Uterus (tissue), 4 donors: ENCODE measurements around the gene KRTAP2-2. TPM values are rescaled to one million over a fixed set of nuclear protein-coding genes. Genes with fewer than 3 reads are reported as not detected.
"Not testable (repeated sequence)": the region's sequence is repeated elsewhere in the genome, so short reads cannot be mapped to it uniquely, and the experiment has no call there.

ENCODE experiments used
- DNase-seq, 2 donors: peaks; one replicate each; pipeline ENCODE4 v3.0.0-alpha.2; 2019 to 2020
- H3K27ac ChIP-seq, 2 donors: fragments of 200-600 bp; sonication (generic); 1 replicate in 1 of 2; 2 replicates in 1 of 2; pipeline ENCODE4 v1.5.1; 2016 to 2018
- H3K27me3 ChIP-seq, 2 donors: fragments of 200-600 bp; sonication (generic); one replicate each; pipeline ENCODE4 v1.5.1; 2018 to 2019; ENCODE audit warnings: control low read depth in 1 of 2
- H3K36me3 ChIP-seq, 2 donors: fragments of 200-600 bp; sonication (generic); one replicate each; pipeline ENCODE4 v1.5.1; 2019; ENCODE audit warnings: control low read depth in 1 of 2
- H3K4me1 ChIP-seq, 2 donors: fragments of 200-600 bp; sonication (generic); one replicate each; pipeline ENCODE4 v1.5.1; 2018 to 2019; ENCODE audit warnings: control low read depth in 1 of 2
- H3K4me3 ChIP-seq, 2 donors: fragments of 200-600 bp; sonication (generic); 1 replicate in 1 of 2; 2 replicates in 1 of 2; pipeline ENCODE4 v1.5.1; 2018 to 2019; ENCODE audit warnings: mild to moderate bottlenecking in 1 of 2
- H3K9me3 ChIP-seq, 2 donors: fragments of 200-600 bp; sonication (generic); one replicate each; pipeline ENCODE4 v1.5.1; 2019; ENCODE audit warnings: control low read depth in 1 of 2
- POLR2A ChIP-seq, 2 donors: fragments of 450-650 bp; IDR thresholded peaks; one replicate each; pipeline ENCODE4 v1.6.1; 2016; ENCODE audit warnings: antibody characterized with exemption in 2 of 2, mild to moderate bottlenecking in 1 of 2, moderate library complexity in 1 of 2
- intact Hi-C: fragments of 100-400 bp; cut with DNase I; formaldehyde crosslinking; loops from one replicate; pipeline ENCODE4 v1.15.1; 2023; ENCODE audit warnings: low total_unique reads
- total RNA-seq, 4 donors: library from RNA; depleted of rRNA in 3 of 4; stranded (reverse); fragments of >200 nt in 3 of 4; gene quantifications; one replicate each; pipeline versions ENCODE4 v1.1.0 to v1.2.4, GENCODE V29; 2014 to 2023
- TF ChIP-seq, protein P1 (sequence below), 4 experiments: fragments of 200-600 bp in 2 of 4; fragments of 450-650 bp in 2 of 4; sonication (generic) in 2 of 4; IDR thresholded peaks; one replicate each; pipeline ENCODE4 v1.5.1; 2016 to 2019; ENCODE audit warnings: antibody characterized with exemption in 4 of 4, mild to moderate bottlenecking in 2 of 4, moderate library complexity in 1 of 4
- donor health status: DM: yes; HTN: yes; CAD: no.

The KRTAP2-2 gene
- total RNA-seq, 4 donors from 2014 or later, result not detected

- H3K9me3 ChIP-seq, result no peaks in the 10 kb centered on the region
- no peak within 1 kb of the TSS for H3K4me3 ChIP-seq
- no peaks in the 10 kb centered on the region for H3K36me3 ChIP-seq
- no peak within 1 kb of the TSS for H3K27ac ChIP-seq
- DNase-seq, result no peak
- TF ChIP-seq POLR2A (IDR thresholded peaks at IDR 0.05), result no peak
- intact Hi-C loops, result no loop called here
- H3K27me3 ChIP-seq, result no peaks in the 10 kb centered on the region
- peaks cover 0 to 8% of the 10 kb centered on the region in 2 donors for H3K4me1 ChIP-seq
Observed at GRCh38 chr17:41065829-41066624, 11.0 kb upstream of the KRTAP2-2 start, which contains the start of gene KRTAP2-4. Gene KRTAP2-4 (minus strand): TSS chr17:41065879. CDS start chr17:41065845, 34 bp downstream.

GRCh38 chr17:41065016-41065689 is 10.1 kb upstream of the KRTAP2-2 start:
- H3K9me3 ChIP-seq, DNase-seq, H3K4me3 ChIP-seq, H3K27ac ChIP-seq, H3K4me1 ChIP-seq, intact Hi-C loops, H3K36me3 ChIP-seq, H3K27me3 ChIP-seq: not testable (repeated sequence)

DNA sequence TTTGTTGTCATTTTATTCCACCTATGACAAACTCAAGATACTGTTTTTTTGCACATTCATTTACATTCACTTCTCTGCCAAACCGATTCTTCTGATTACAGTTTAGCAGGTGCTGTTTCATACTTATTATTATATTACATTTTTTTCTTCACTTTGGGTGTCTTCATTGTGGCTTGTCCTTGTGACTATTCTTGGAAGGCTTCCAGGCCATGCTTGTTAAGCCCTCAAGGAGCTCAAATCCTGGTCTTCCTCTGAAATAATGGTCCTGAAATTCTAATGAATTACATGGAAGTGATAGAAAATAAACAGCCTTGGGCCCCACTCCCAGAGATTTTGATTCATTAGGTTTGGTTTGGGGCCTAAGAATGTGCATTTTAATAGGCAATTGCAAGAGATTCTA is 9.3 kb upstream of the KRTAP2-2 start:
- intact Hi-C loops, result no loop called here
- TF ChIP-seq, protein P1, sequence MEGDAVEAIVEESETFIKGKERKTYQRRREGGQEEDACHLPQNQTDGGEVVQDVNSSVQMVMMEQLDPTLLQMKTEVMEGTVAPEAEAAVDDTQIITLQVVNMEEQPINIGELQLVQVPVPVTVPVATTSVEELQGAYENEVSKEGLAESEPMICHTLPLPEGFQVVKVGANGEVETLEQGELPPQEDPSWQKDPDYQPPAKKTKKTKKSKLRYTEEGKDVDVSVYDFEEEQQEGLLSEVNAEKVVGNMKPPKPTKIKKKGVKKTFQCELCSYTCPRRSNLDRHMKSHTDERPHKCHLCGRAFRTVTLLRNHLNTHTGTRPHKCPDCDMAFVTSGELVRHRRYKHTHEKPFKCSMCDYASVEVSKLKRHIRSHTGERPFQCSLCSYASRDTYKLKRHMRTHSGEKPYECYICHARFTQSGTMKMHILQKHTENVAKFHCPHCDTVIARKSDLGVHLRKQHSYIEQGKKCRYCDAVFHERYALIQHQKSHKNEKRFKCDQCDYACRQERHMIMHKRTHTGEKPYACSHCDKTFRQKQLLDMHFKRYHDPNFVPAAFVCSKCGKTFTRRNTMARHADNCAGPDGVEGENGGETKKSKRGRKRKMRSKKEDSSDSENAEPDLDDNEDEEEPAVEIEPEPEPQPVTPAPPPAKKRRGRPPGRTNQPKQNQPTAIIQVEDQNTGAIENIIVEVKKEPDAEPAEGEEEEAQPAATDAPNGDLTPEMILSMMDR (IDR thresholded peaks at IDR 0.05), result no peak
- TF ChIP-seq POLR2A (IDR thresholded peaks at IDR 0.05), result no peak
- Histone ChIP-seq H3K27ac (no peak overlapping the region), H3K27me3 (no peaks in the 10 kb centered on the region), H3K9me3 (no peaks in the 10 kb centered on the region), H3K4me1 (peaks cover 0 to 8% of the 10 kb centered on the region in 2 donors), H3K36me3 (no peaks in the 10 kb centered on the region), H3K4me3 (no peak overlapping the region)
- DNase-seq, result no peak

DNA sequence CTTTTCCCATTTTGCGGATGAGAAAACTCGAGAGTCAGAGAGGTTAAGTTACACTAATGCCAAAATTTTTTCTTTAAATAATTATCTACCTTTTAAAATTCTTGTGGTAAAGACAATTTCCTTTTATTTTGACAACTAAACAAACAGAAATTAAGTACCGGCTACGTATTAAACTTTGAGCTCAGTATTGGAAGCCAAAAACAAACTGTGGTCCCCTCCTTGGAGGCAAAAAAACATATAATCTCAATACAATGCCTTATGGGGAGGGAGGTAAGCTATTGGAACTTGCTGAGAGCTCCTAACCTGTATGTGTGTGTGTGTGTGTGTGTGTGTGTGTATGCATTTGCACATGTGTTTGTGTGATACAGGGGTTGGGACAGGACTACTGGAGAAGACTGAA is 8.4 kb upstream of the KRTAP2-2 start:
- no peak for DNase-seq
- intact Hi-C loops, result no loop called here
- no peaks in the 10 kb centered on the region for H3K27me3 ChIP-seq
- H3K36me3 ChIP-seq, result no peaks in the 10 kb centered on the region
- H3K27ac ChIP-seq, result no peak overlapping the region
- H3K4me3 ChIP-seq, result no peak overlapping the region
- H3K9me3 ChIP-seq, result no peaks in the 10 kb centered on the region
- peaks cover 0 to 8% of the 10 kb centered on the region in 2 donors for H3K4me1 ChIP-seq
- TF ChIP-seq, protein P1 (IDR thresholded peaks at IDR 0.05), result no peak

DNA sequence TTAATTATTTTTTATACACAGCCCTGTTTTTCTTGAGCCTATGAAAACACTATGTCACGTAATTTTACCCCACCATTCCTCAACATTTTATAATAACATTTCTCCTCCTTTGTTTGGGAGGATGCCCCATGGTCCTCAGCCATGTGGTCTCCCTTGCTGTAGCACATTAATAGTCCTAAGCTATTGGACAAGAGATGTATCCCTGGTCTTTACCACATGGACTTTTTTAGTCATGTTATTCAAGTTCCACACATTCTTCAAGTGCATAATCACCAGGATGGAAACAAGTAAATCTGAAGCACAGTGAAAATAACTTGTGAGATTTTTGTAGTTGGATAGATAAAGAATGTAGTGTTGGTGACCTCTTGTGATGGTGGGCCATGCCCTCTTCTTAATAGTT is 6.9 kb upstream of the KRTAP2-2 start:
- H3K27me3 ChIP-seq, result no peaks in the 10 kb centered on the region
- peaks cover 0 to 8% of the 10 kb centered on the region in 2 donors for H3K4me1 ChIP-seq
- intact Hi-C loops, result no loop called here
- peak overlapping the region; percentile 58 to 67 for H3K27ac ChIP-seq
- H3K9me3 ChIP-seq, result no peaks in the 10 kb centered on the region
- no peak for DNase-seq
- no peak overlapping the region for H3K4me3 ChIP-seq
- TF ChIP-seq POLR2A (IDR thresholded peaks at IDR 0.05), result no peak
- TF ChIP-seq, protein P1 (IDR thresholded peaks at IDR 0.05), result no peak
- no peaks in the 10 kb centered on the region for H3K36me3 ChIP-seq

- Histone ChIP-seq H3K36me3 (no peaks in the 10 kb centered on the region), H3K27me3 (no peaks in the 10 kb centered on the region), H3K9me3 (no peaks in the 10 kb centered on the region), H3K4me1 (peaks cover 0 to 8% of the 10 kb centered on the region in 2 donors), H3K27ac (peak within 1 kb of the TSS in 1 of 2 donors; percentile 67), H3K4me3 (no peak within 1 kb of the TSS)
- DNase-seq, result no peak
- intact Hi-C loops, result no loop called here
- no peak for TF ChIP-seq POLR2A (IDR thresholded peaks at IDR 0.05)
- TF ChIP-seq, protein P1 (IDR thresholded peaks at IDR 0.05), result no peak
Observed at GRCh38 chr17:41060052-41060604, 5.1 kb upstream of the KRTAP2-2 start, which contains the start of gene KRTAP2-3. Gene KRTAP2-3 (minus strand): TSS chr17:41060114. CDS start chr17:41060050, 64 bp downstream.

GRCh38 chr17:41059276-41060051 is 4.4 kb upstream of the KRTAP2-2 start:
- H3K4me1 ChIP-seq, H3K27ac ChIP-seq, H3K36me3 ChIP-seq, H3K4me3 ChIP-seq, intact Hi-C loops, H3K9me3 ChIP-seq, DNase-seq, H3K27me3 ChIP-seq: not testable (repeated sequence)
